Measurements from ENCODE around the gene TUBG1.
A peak's percentile ranks its signal among the peaks of the same experiment; 100 is the strongest.

Gene TUBG1

DNA sequence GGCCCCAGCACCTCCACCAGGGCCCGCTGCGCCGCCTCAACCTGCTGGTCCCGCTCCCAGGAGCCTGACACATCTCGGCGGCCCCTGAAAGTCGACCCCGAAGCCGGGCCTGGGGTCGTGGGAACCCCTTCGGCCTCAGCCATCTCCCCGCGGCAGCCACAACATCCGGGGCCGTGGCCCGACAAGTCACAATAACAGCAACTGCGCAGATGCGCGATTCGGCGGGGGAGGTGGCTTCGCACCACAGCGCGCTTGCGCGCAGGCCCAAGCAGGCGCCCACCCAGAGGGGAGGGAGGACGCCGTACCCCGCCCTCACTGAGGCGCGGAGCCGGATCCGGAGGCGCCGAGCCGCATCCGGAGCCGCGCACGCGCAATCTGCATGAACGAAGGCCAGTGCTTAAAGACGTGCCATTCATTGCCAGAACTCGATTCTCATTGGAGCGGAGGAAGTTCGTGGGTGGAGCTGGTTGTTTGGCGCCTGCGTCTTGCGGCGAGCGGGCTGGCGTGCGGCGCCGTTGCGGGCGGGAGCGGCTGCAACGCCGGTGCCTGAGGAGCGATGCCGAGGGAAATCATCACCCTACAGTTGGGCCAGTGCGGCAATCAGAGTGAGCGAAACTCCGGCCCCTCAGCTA lies at the start of gene TUBG1, which contains the start of gene RETREG3:
Gene TUBG1, plus strand, starts transcription at position 502 of the 632 bp plus-strand sequence. Its CDS starts 55 bp downstream, at position 557.
Gene RETREG3, minus strand, starts transcription at position 193 of the 632 bp plus-strand sequence. Its CDS starts 50 bp downstream, at position 143.
- peak; percentile 99 for DNase-seq

- no peak for DNase-seq
Measured at GRCh38 chr17:42560246-42560645, 49.2 kb upstream of the TUBG1 start.

GRCh38 chr17:42561897-42562387 lies 47.5 kb upstream of the TUBG1 start, which contains the start of gene COASY:
Gene COASY, plus strand, starts transcription at chr17:42562148. Its CDS starts 475 bp downstream, at chr17:42562623.
- peak; percentile 95 for DNase-seq

DNA sequence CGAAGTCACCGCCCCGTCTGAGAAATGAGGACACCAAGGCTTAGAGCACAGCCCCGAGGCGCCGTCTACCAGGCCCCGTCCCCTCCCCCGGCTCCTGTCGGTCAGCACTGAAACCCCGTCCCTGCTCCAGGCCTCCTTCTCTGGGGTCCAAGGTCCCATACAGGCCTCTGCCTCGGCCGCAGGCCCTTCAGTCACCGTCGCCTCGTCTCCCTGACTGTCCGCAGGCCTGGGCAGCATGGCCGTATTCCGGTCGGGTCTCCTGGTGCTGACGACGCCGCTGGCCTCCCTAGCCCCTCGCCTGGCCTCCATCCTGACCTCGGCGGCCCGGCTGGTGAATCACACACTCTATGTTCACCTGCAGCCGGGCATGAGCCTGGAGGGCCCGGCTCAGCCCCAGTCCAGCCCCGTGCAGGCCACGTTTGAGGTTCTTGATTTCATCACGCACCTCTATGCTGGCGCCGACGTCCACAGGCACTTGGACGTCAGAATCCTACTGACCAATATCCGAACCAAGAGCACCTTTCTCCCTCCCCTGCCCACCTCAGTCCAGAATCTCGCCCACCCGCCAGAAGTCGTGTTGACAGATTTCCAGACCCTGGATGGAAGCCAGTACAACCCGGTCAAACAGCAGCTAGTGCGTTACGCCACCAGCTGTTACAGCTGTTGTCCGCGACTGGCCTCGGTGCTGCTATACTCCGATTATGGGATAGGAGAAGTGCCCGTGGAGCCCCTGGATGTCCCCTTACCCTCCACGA lies 46.9 kb upstream of the TUBG1 start:
- no peak for DNase-seq

DNA sequence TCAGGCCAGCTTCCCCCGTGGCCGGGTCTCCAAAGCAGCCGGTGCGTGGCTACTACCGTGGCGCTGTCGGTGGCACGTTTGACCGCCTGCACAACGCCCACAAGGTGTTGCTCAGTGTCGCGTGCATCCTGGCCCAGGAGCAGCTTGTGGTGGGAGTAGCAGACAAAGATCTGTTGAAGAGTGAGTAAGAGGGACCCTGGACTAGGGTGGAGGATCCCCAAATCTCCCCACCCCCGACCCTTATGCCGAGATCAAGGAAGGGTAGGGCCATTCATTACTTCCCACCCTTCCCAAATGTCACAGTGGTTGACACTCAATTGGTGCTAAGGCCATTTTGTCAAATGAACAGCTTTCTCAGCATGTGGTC lies 46.4 kb upstream of the TUBG1 start:
- DNase-seq, result no peak

GRCh38 chr17:42563543-42563942 lies 45.9 kb upstream of the TUBG1 start:
- no peak for DNase-seq

GRCh38 chr17:42563950-42564349 lies 45.5 kb upstream of the TUBG1 start:
- no peak for DNase-seq

- DNase-seq, result no peak
Measured at GRCh38 chr17:42564815-42565522, 44.5 kb upstream of the TUBG1 start.

DNA sequence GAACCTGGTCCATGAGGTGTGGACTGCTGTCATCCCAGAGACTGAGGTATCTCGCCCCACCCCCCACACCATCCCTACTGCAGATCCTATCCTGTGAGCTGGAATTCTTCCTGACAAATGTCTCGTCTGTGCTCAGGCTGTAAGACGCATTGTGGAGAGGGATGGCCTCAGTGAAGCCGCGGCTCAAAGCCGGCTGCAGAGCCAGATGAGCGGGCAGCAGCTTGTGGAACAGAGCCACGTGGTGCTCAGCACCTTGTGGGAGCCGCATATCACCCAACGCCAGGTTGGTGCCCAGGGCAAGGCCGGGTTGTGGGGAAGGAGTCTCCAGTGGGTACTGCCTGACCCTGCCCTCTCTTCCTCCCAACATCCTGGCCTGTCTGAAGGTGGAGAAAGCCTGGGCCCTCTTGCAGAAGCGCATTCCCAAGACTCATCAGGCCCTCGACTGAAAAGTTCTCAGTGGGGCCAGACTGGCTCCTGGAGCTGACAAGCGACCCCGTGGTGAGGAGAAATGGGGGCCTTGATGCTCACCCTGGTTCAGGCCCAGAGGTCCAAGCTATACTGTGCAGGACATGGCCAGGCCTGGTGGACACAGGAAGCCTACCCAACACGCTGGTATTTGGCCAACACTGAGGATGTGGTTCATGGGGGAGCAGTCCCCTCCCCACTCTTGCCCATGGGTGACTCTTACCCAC lies 43.8 kb upstream of the TUBG1 start:
- no peak for DNase-seq

DNA sequence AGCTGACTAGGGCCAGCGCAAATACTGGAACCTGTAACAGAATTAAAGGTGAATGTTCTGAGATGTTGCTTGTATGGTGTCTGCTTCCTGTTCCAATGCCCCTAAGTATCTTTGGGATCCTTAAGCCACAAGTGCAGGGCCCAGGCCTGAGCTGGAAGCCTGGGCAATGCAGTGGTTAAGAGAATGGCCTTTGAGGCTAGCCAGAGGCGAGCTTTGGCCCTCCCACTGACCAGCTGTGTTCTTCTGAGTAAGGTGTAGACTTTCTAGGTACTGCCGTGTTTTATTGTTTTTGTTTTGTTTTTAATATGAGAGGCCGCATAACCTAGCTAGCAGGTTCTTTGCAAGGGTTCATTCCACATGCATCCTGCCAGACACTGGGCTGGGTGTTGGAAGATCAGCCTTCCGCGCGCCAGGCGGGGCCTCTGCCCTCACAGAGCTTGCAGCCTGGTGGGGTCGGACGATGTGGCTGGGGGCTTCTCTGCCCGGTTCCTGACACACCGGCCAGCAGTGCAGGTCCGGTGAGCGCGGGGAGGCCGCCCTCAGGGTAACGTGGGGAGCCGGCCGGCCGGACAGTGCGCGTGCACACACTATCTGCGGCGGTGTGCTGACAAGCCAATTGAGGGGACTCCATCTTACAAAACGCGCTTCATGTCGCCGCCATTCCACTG lies 43.1 kb upstream of the TUBG1 start:
- no peak for DNase-seq

- DNase-seq, result peak; percentile 93
Measured at GRCh38 chr17:42566883-42567573, 42.5 kb upstream of the TUBG1 start, which contains the start of gene MLX. Gene MLX, plus strand, starts transcription at chr17:42567100. Its CDS starts 25 bp downstream, at chr17:42567125.

GRCh38 chr17:42568341-42569111 lies 41.0 kb upstream of the TUBG1 start:
- no peak for DNase-seq

GRCh38 chr17:42571435-42572225 lies 37.9 kb upstream of the TUBG1 start:
- no peak for DNase-seq

DNA sequence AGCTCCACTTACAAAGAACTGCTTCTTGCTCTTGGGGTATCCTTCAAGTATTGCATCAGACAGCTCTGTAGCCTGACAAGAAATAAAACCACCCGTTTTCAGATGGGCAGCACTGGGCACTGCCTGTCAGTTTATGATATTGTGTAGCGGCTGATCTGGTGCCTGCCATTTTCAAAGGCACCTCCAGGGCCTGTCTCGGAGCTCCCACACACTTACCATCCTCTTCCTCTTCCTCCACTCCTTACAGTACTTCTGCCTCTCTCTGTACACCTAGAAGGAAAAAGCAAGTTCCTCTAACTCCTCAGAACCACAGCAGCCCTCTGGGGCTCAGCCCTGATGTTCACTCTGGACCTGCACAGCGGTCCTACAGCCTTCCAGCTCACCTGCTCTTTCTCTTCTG lies 36.4 kb upstream of the TUBG1 start:
- no peak for DNase-seq

GRCh38 chr17:42574463-42574862 lies 35.0 kb upstream of the TUBG1 start:
- no peak for DNase-seq

GRCh38 chr17:42577140-42577531 lies 32.3 kb upstream of the TUBG1 start:
- no peak for DNase-seq

GRCh38 chr17:42577532-42578281 lies 31.8 kb upstream of the TUBG1 start, which contains the start of gene PSMC3IP:
Gene PSMC3IP, minus strand, starts transcription at chr17:42577729. Its CDS starts 43 bp downstream, at chr17:42577686.
- DNase-seq, result peak; percentile 92

GRCh38 chr17:42578282-42578869 lies 31.1 kb upstream of the TUBG1 start:
- DNase-seq, result peak; percentile 76
